IMR-90 (cell line): ENCODE results near the gene NAPG. TPM values are rescaled to one million over a fixed set of nuclear protein-coding genes. Genes with fewer than 3 reads are reported as not detected.

Experiments used
- ATAC-seq: fragments of 200-7000 bp; cut with Tn5 transposase; 2 replicates; pipeline ENCODE4 v1.9.1; 2020; ENCODE audit warnings: low read depth, mild to moderate bottlenecking, moderate library complexity
- BruUV-seq: library from RNA; stranded (reverse); fragments of 400-500 nt; replicated peaks from 2 replicates; lab custom pipeline; 2021; lab: Mats Ljungman, UMichigan
- CTCF ChIA-PET: fragments of 300-600 bp; formaldehyde crosslinking; extraction: SDS; loops from one replicate; lab custom pipeline; 2021; ENCODE audit warnings: antibody characterized with exemption; lab: Yijun Ruan, JAX
- POLR2A ChIA-PET: fragments of 300-600 bp; sonication (Branson Sonifier 250); formaldehyde crosslinking; loops from one replicate; lab custom pipeline; 2022; ENCODE audit warnings: antibody characterized with exemption; ENCODE audit not compliant: unreplicated experiment; lab: Charles Lee
- DNase-seq: peaks from one replicate; pipeline ENCODE4 v3.0.0; 2013
- H2AFZ ChIP-seq: replicated peaks from 2 replicates; pipeline ENCODE3; 2013; ENCODE audit warnings: low read length, mild to moderate bottlenecking; ENCODE audit not compliant: poor library complexity
- H2AK5ac ChIP-seq: 2 replicates; pipeline ENCODE4 v1.6.1; 2013; ENCODE audit warnings: low read depth, low read length, inconsistent platforms
- H2AK9ac ChIP-seq: replicated peaks from 2 replicates; pipeline ENCODE3; 2013; ENCODE audit warnings: mild to moderate bottlenecking, low read depth, low read length, moderate library complexity; ENCODE audit not compliant: poor library complexity
- H2BK120ac ChIP-seq: 2 replicates; pipeline ENCODE4 v1.6.1; 2013; ENCODE audit warnings: low read depth, low read length, inconsistent platforms
- H2BK15ac ChIP-seq: 3 replicates; pipeline ENCODE4 v1.6.1; 2013; ENCODE audit warnings: low read depth, low read length, inconsistent platforms
- H2BK20ac ChIP-seq: 2 replicates; pipeline ENCODE4 v1.6.1; 2013; ENCODE audit warnings: low read depth, mild to moderate bottlenecking, inconsistent platforms, low read length, moderate library complexity
- H2BK5ac ChIP-seq: 2 replicates; pipeline ENCODE4 v1.6.1; 2013; ENCODE audit warnings: mild to moderate bottlenecking, low read depth, low read length, inconsistent platforms; ENCODE audit not compliant: poor library complexity, severe bottlenecking
- H3K14ac ChIP-seq: replicated peaks from 2 replicates; pipeline ENCODE4 v1.6.1; 2013; ENCODE audit warnings: low read depth, low read length, inconsistent platforms
- H3K18ac ChIP-seq: 2 replicates; pipeline ENCODE4 v1.6.1; 2013; ENCODE audit warnings: low read depth, low read length, control low read depth
- H3K23ac ChIP-seq: 2 replicates; pipeline ENCODE4 v1.6.1; 2013; ENCODE audit warnings: low read depth, low read length, inconsistent platforms
- H3K27ac ChIP-seq: 2 replicates; pipeline ENCODE4 v1.5.1; 2013; ENCODE audit warnings: mild to moderate bottlenecking, control low read depth, low read length; ENCODE audit not compliant: insufficient read depth
- H3K27me3 ChIP-seq: 2 replicates; pipeline ENCODE4 v1.6.1; 2013; ENCODE audit warnings: low read length; ENCODE audit not compliant: control insufficient read depth, insufficient read depth
- H3K36me3 ChIP-seq: 2 replicates; pipeline ENCODE4 v1.6.1; 2013; ENCODE audit warnings: low read length, mixed read lengths; ENCODE audit not compliant: control insufficient read depth, insufficient read depth
- H3K4ac ChIP-seq: 2 replicates; pipeline ENCODE4 v1.6.1; 2013; ENCODE audit warnings: low read depth, low read length, inconsistent platforms
- H3K4me1 ChIP-seq: 2 replicates; pipeline ENCODE4 v1.6.1; 2013; ENCODE audit warnings: low read length, mixed read lengths; ENCODE audit not compliant: control insufficient read depth, insufficient read depth
- H3K4me2 ChIP-seq: 2 replicates; pipeline ENCODE4 v1.6.1; 2013; ENCODE audit warnings: low read depth, mild to moderate bottlenecking, control low read depth, low read length, moderate library complexity
- H3K4me3 ChIP-seq: 2 replicates; pipeline ENCODE4 v1.5.1; 2013; ENCODE audit warnings: low read depth, mild to moderate bottlenecking, control low read depth, low read length, moderate library complexity; ENCODE audit not compliant: insufficient read depth
- H3K56ac ChIP-seq: 2 replicates; pipeline ENCODE4 v1.6.1; 2013; ENCODE audit warnings: low read length, inconsistent platforms; ENCODE audit not compliant: insufficient read depth; ENCODE audit errors: extremely low read depth
- H3K79me1 ChIP-seq, 2 experiments: 2 replicates each; pipeline ENCODE4 v1.6.1; 2013; ENCODE audit warnings: low read length in 2 of 2, inconsistent platforms in 1 of 2, low read depth in 1 of 2
- H3K9ac ChIP-seq: 2 replicates; pipeline ENCODE4 v1.6.1; 2013; ENCODE audit warnings: low read depth, low read length, control low read depth
- H3K9me1 ChIP-seq: 2 replicates; pipeline ENCODE4 v1.6.1; 2013; ENCODE audit warnings: low read length, inconsistent platforms; ENCODE audit not compliant: insufficient read depth
- H3K9me3 ChIP-seq: 2 replicates; pipeline ENCODE4 v1.6.1; 2013; ENCODE audit warnings: low read length; ENCODE audit not compliant: control insufficient read depth, insufficient read depth
- H4K20me1 ChIP-seq: 2 replicates; pipeline ENCODE4 v1.6.1; 2013; ENCODE audit warnings: low read length, inconsistent platforms; ENCODE audit not compliant: insufficient read depth
- H4K5ac ChIP-seq: 2 replicates; pipeline ENCODE4 v1.6.1; 2013; ENCODE audit warnings: mild to moderate bottlenecking, low read depth, low read length, control low read depth
- H4K8ac ChIP-seq, 2 experiments: 2 replicates each; pipeline ENCODE4 v1.6.1; 2013; ENCODE audit warnings: low read depth in 2 of 2, low read length in 2 of 2, control low read depth in 1 of 2, inconsistent platforms in 1 of 2
- H4K91ac ChIP-seq: 2 replicates; pipeline ENCODE4 v1.6.1; 2013; ENCODE audit warnings: low read depth, low read length, inconsistent platforms; ENCODE audit not compliant: insufficient read depth
- BHLHE40 ChIP-seq: fragments of 150-350 bp; IDR thresholded peaks from 2 replicates; pipeline ENCODE4 v1.6.1; 2016; ENCODE audit warnings: mild to moderate bottlenecking, low read depth, low read length
- CEBPB ChIP-seq: IDR thresholded peaks from 2 replicates; pipeline ENCODE4 v1.6.1; 2012; ENCODE audit warnings: low read depth, low read length, improper control_type of control experiment
- CHD1 ChIP-seq: IDR thresholded peaks from 2 replicates; pipeline ENCODE4 v1.6.1; 2012; ENCODE audit warnings: low read depth, low read length, improper control_type of control experiment
- FOS ChIP-seq: fragments of 150-350 bp; IDR thresholded peaks from 2 replicates; pipeline ENCODE4 v1.6.1; 2016; ENCODE audit warnings: low read depth, low read length
- MAFK ChIP-seq: IDR thresholded peaks from 2 replicates; pipeline ENCODE4 v1.6.1; 2012; ENCODE audit warnings: low read depth, low read length, improper control_type of control experiment
- POLR2A ChIP-seq: IDR thresholded peaks from 2 replicates; pipeline ENCODE4 v1.6.1; 2012; ENCODE audit warnings: mild to moderate bottlenecking, low read depth, low read length
- RAD21 ChIP-seq: IDR thresholded peaks from 2 replicates; pipeline ENCODE4 v1.6.1; 2012; ENCODE audit warnings: low read length, improper control_type of control experiment
- SMC3 ChIP-seq: fragments of 150-350 bp; IDR thresholded peaks from 2 replicates; pipeline ENCODE4 v1.6.1; 2016; ENCODE audit warnings: low read depth, mild to moderate bottlenecking, antibody characterized with exemption, low read length, moderate library complexity
- WGBS, 2 experiments: methylation state at CpG; one replicate each; pipeline versions ENCODE4 v1.1.5 to v1.1.7; 2013; ENCODE audit warnings: missing lambda C conversion rate in 2 of 2; ENCODE audit not compliant: insufficient read length in 1 of 2; ENCODE audit errors: extremely low coverage in 2 of 2; 5-methylcytosine and 5-hydroxymethylcytosine counted together
- dilution Hi-C: fragments of 300-500 bp; cut with HindIII; formaldehyde crosslinking; loops from one replicate; pipeline ENCODE4 v1.14.3; 2018; ENCODE audit warnings: low sequenced_read_pairs; ENCODE audit not compliant: unreplicated experiment
- in situ Hi-C: fragments of 300-500 bp; cut with MboI; formaldehyde crosslinking; loops from 3 replicates; pipeline ENCODE4 v1.14.3; 2019; ENCODE audit warnings: low sequenced_read_pairs, inconsistent platforms, mixed read lengths
- intact Hi-C: fragments of 100-400 bp; cut with micrococcal nuclease; formaldehyde crosslinking; loops from 2 replicates; pipeline ENCODE4 v1.10.0; 2022
- polyA plus RNA-seq, 3 experiments: library from polyadenylated mRNA; depleted of rRNA; stranded (reverse); fragments of >200 nt; gene quantifications; 2 replicates each; pipeline ENCODE4 v1.2.3, GENCODE V29; 2012; ENCODE audit warnings: low replicate concordance in 1 of 3
- total RNA-seq: library from RNA; depleted of rRNA; stranded (reverse); fragments of >200 nt; gene quantifications from 2 replicates; pipeline ENCODE4 v1.2.3, GENCODE V29; 2012
- TF ChIP-seq, protein P1 (sequence below): fragments of 150-350 bp; IDR thresholded peaks from 2 replicates; pipeline ENCODE4 v1.6.1; 2016; ENCODE audit warnings: low read depth, mild to moderate bottlenecking, low read length, moderate library complexity, borderline replicate concordance
- TF ChIP-seq, protein P2 (sequence below): fragments of 150-350 bp; IDR thresholded peaks from 2 replicates; pipeline ENCODE4 v1.6.1; 2017; ENCODE audit warnings: mild to moderate bottlenecking, antibody characterized with exemption, low read length, low read depth
- TF ChIP-seq, protein P3 (sequence below): conservative IDR thresholded peaks from 2 replicates; pipeline ENCODE4 v1.5.1; 2012; ENCODE audit warnings: mild to moderate bottlenecking, low read depth, low read length, improper control_type of control experiment

The NAPG gene
- total and polyA plus RNA-seq, 2 of the 4 experiments (the other 2 are of a cell fraction): 13.0 to 32.8 TPM

DNA sequence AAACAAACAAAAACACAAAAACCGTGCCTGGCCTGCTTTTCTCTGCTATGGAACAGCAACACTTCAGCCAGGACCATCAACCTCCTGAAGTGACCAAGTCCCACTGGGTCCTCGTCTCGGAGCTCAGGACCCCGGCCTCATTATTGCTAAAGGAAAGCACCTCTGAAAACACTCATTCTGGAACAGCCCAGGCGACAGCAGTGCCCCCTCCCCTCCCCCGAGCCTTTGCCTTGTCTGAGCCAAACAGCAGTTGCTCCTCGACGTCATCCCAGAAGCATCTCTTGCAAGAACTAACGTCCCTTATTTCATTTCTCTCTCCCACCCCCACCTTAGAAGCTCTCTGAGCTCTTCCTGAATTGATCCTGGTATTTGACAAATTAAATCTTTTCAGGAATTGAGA is 44.0 kb upstream of the NAPG start:
- no peaks in the 10 kb centered on the region for H4K20me1 ChIP-seq
- H2AFZ ChIP-seq: no peak overlapping the region
- H2BK120ac ChIP-seq: no peak overlapping the region
- peaks cover 2% of the 10 kb centered on the region; the same call in 1 of the 2 replicates for H3K4me1 ChIP-seq
- POLR2A ChIA-PET: interaction anchor here (0.7 kb wide), 1 partner anchor 477 kb away, joined by 3 read pairs; no protein-coding TSS in a partner anchor
- no peak overlapping the region for H3K4me2 ChIP-seq
- H3K9ac ChIP-seq: no peak overlapping the region
- H3K27ac ChIP-seq: no peak overlapping the region
- intact Hi-C loops: no loop called here
- H3K79me1 ChIP-seq: no peaks in the 10 kb centered on the region
- no peak overlapping the region for H3K56ac ChIP-seq
- H2BK5ac ChIP-seq: no peak overlapping the region
- no peak overlapping the region for H4K5ac ChIP-seq
- ATAC-seq (no peak), DNase-seq (no peak)
- no peaks in the 10 kb centered on the region; the same call in 1 of the 2 replicates for H3K36me3 ChIP-seq
- no peak overlapping the region for H2BK20ac ChIP-seq
- H2BK15ac ChIP-seq: no peak overlapping the region
- no peaks in the 10 kb centered on the region for H3K9me1 ChIP-seq
- H3K9me3 ChIP-seq: no peaks in the 10 kb centered on the region
- no peak overlapping the region for H4K91ac ChIP-seq
- no peak overlapping the region for H4K8ac ChIP-seq
- H3K27me3 ChIP-seq: peaks cover 26% of the 10 kb centered on the region
- WGBS, 2 experiments: 0% methylated on average over 1 of the region's 9 CpGs; no CpG with 5 or more reads in 1 of the 2 experiments
- no peak overlapping the region for H2AK9ac ChIP-seq
- H3K4me3 ChIP-seq: no peak overlapping the region
- CTCF ChIA-PET: interaction anchor here (0.6 kb wide), 1 partner anchor 76 kb away, joined by 5 read pairs; no protein-coding TSS in a partner anchor
- no peak for TF ChIP-seq RAD21
- no peak for TF ChIP-seq CHD1
- no peak for TF ChIP-seq FOS
- TF ChIP-seq, protein P1, sequence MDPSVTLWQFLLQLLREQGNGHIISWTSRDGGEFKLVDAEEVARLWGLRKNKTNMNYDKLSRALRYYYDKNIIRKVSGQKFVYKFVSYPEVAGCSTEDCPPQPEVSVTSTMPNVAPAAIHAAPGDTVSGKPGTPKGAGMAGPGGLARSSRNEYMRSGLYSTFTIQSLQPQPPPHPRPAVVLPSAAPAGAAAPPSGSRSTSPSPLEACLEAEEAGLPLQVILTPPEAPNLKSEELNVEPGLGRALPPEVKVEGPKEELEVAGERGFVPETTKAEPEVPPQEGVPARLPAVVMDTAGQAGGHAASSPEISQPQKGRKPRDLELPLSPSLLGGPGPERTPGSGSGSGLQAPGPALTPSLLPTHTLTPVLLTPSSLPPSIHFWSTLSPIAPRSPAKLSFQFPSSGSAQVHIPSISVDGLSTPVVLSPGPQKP: no peak
- TF ChIP-seq, protein P2, sequence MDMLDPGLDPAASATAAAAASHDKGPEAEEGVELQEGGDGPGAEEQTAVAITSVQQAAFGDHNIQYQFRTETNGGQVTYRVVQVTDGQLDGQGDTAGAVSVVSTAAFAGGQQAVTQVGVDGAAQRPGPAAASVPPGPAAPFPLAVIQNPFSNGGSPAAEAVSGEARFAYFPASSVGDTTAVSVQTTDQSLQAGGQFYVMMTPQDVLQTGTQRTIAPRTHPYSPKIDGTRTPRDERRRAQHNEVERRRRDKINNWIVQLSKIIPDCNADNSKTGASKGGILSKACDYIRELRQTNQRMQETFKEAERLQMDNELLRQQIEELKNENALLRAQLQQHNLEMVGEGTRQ: no peak
- no peak for TF ChIP-seq MAFK
- TF ChIP-seq BHLHE40: no peak
- TF ChIP-seq POLR2A: no peak
- TF ChIP-seq SMC3: no peak
- TF ChIP-seq, protein P3, sequence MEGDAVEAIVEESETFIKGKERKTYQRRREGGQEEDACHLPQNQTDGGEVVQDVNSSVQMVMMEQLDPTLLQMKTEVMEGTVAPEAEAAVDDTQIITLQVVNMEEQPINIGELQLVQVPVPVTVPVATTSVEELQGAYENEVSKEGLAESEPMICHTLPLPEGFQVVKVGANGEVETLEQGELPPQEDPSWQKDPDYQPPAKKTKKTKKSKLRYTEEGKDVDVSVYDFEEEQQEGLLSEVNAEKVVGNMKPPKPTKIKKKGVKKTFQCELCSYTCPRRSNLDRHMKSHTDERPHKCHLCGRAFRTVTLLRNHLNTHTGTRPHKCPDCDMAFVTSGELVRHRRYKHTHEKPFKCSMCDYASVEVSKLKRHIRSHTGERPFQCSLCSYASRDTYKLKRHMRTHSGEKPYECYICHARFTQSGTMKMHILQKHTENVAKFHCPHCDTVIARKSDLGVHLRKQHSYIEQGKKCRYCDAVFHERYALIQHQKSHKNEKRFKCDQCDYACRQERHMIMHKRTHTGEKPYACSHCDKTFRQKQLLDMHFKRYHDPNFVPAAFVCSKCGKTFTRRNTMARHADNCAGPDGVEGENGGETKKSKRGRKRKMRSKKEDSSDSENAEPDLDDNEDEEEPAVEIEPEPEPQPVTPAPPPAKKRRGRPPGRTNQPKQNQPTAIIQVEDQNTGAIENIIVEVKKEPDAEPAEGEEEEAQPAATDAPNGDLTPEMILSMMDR: no peak
- TF ChIP-seq CEBPB: no peak
- BruUV-seq: no TSS peak
- in situ Hi-C loops: no loop called here
- no peak overlapping the region for H3K23ac ChIP-seq
- dilution Hi-C loops: no loop called here
- no peak overlapping the region for H3K4ac ChIP-seq
- no peak overlapping the region for H3K14ac ChIP-seq
- H2AK5ac ChIP-seq: no peak overlapping the region
- no peak overlapping the region for H3K18ac ChIP-seq
